ENCODE measurements around the gene RIMS1.

Gene RIMS1

GRCh38 chr6:71886184-71887005, at the start of gene RIMS1:
TSS of gene RIMS1 (plus strand) at chr6:71886550. CDS start at chr6:71887024, 474 bp downstream.
- peak; percentile 11 to 20 for DNase-seq

- no peak for DNase-seq
Measured at GRCh38 chr6:71851214-71851613, 35.1 kb upstream of the RIMS1 start.

GRCh38 chr6:71852948-71853347, 33.4 kb upstream of the RIMS1 start:
- no peak for DNase-seq

GRCh38 chr6:71855406-71855805, 30.9 kb upstream of the RIMS1 start:
- DNase-seq: no peak

- DNase-seq: no peak
Measured at GRCh38 chr6:71879016-71879415, 7.3 kb upstream of the RIMS1 start.

GRCh38 chr6:71887006-71887743, 825 bp downstream of the RIMS1 start:
- DNase-seq: no peak

- no peak for DNase-seq
Measured at GRCh38 chr6:71887744-71888230, 1.4 kb downstream of the RIMS1 start.

- no peak for DNase-seq
Measured at GRCh38 chr6:71888756-71889340, 2.5 kb downstream of the RIMS1 start.

- DNase-seq: no peak
Measured at GRCh38 chr6:71889366-71889765, 3.0 kb downstream of the RIMS1 start.

GRCh38 chr6:71892641-71893040, 6.3 kb downstream of the RIMS1 start:
- DNase-seq: no peak

- no peak for DNase-seq
Measured at GRCh38 chr6:71900642-71901041, 14.3 kb downstream of the RIMS1 start.

- DNase-seq: no peak
Measured at GRCh38 chr6:71902261-71902660, 15.9 kb downstream of the RIMS1 start.

- no peak for DNase-seq
Measured at GRCh38 chr6:71906813-71907212, 20.5 kb downstream of the RIMS1 start.

GRCh38 chr6:71908162-71908765, 21.9 kb downstream of the RIMS1 start:
- DNase-seq: no peak

- DNase-seq: no peak
Measured at GRCh38 chr6:71913444-71914234, 27.3 kb downstream of the RIMS1 start.

GRCh38 chr6:71929047-71929446, 42.7 kb downstream of the RIMS1 start:
- no peak for DNase-seq

- DNase-seq: no peak
Measured at GRCh38 chr6:71933881-71934280, 47.5 kb downstream of the RIMS1 start.

GRCh38 chr6:71965404-71965803, 79.1 kb downstream of the RIMS1 start:
- no peak for DNase-seq

GRCh38 chr6:71967436-71967835, 81.1 kb downstream of the RIMS1 start:
- DNase-seq: no peak

- DNase-seq: peak; percentile 47 to 59
Measured at GRCh38 chr6:71977884-71978283, 91.5 kb downstream of the RIMS1 start.

GRCh38 chr6:71979911-71980310, 93.6 kb downstream of the RIMS1 start:
- no peak for DNase-seq

- DNase-seq: no peak
Measured at GRCh38 chr6:71982389-71982788, 96.0 kb downstream of the RIMS1 start.

Measured in Kasumi-1 (cell line).